Osteoblast (primary cell): ENCODE data around the gene HFE. TPM values are rescaled to one million over a fixed set of nuclear protein-coding genes. Genes with fewer than 3 reads are reported as not detected.
"Not testable (repeated sequence)": the region's sequence is repeated elsewhere in the genome, so short reads cannot be mapped to it uniquely, and the experiment has no call there.

Experiments used
- DNase-seq: peaks from one replicate; pipeline ENCODE4 v3.0.0; 2011; ENCODE audit warnings: low spot score, mixed read lengths; ENCODE audit not compliant: insufficient read length; ENCODE audit errors: missing footprints
- H2AFZ ChIP-seq: 2 replicates; pipeline ENCODE4 v1.6.0; 2011; ENCODE audit warnings: mild to moderate bottlenecking, low read length
- H3K27ac ChIP-seq: 2 replicates; pipeline ENCODE4 v1.5.1; 2011; ENCODE audit warnings: mild to moderate bottlenecking, low read depth, low read length, moderate library complexity
- H3K27me3 ChIP-seq: 2 replicates; pipeline ENCODE4 v1.6.0; 2012; ENCODE audit warnings: mild to moderate bottlenecking, control low read depth, inconsistent platforms, low read length, moderate library complexity; ENCODE audit not compliant: insufficient read depth
- H3K36me3 ChIP-seq: 2 replicates; pipeline ENCODE4 v1.5.1; 2011; ENCODE audit warnings: mild to moderate bottlenecking, low read length, control low read depth, moderate library complexity; ENCODE audit not compliant: insufficient read depth
- H3K4me1 ChIP-seq: 2 replicates; pipeline ENCODE4 v1.5.1; 2011; ENCODE audit warnings: mild to moderate bottlenecking, low read length, control low read depth, moderate library complexity; ENCODE audit not compliant: insufficient read depth
- H3K4me2 ChIP-seq: 2 replicates; pipeline ENCODE4 v1.6.0; 2011; ENCODE audit warnings: mild to moderate bottlenecking, low read length; ENCODE audit not compliant: insufficient read depth
- H3K4me3 ChIP-seq: fragments of 200-600 bp; sonication (generic); 3 replicates; pipeline ENCODE4 v1.5.1; 2012; ENCODE audit warnings: mild to moderate bottlenecking, low read length, inconsistent platforms; ENCODE audit not compliant: insufficient read depth
- H3K79me2 ChIP-seq: 2 replicates; pipeline ENCODE4 v1.6.0; 2012; ENCODE audit warnings: mild to moderate bottlenecking, low read length, control low read depth, inconsistent platforms; ENCODE audit not compliant: insufficient read depth
- H3K9me3 ChIP-seq: 2 replicates; pipeline ENCODE4 v1.5.1; 2011; ENCODE audit warnings: low read depth, low read length, control low read depth
- H4K20me1 ChIP-seq: 2 replicates; pipeline ENCODE4 v1.6.0; 2012; ENCODE audit warnings: mild to moderate bottlenecking, low read length, control low read depth; ENCODE audit not compliant: insufficient read depth
- CTCF ChIP-seq: IDR thresholded peaks from 2 replicates; pipeline ENCODE4 v1.5.1; 2011; ENCODE audit warnings: mild to moderate bottlenecking, low read depth, low read length, moderate library complexity; ENCODE audit errors: extremely low read depth
- total RNA-seq: library from RNA; depleted of rRNA; stranded (reverse); fragments of >200 nt; gene quantifications from 2 replicates; pipeline ENCODE4 v1.2.3, GENCODE V29; 2012

The HFE gene
- total RNA-seq, 1 donor = 14.1 TPM

- no peaks in the 10 kb centered on the region for H3K27me3 ChIP-seq
- H4K20me1 ChIP-seq = no peaks in the 10 kb centered on the region
- peak overlapping the region; percentile 71 for H3K4me3 ChIP-seq
- H3K36me3 ChIP-seq = no peaks in the 10 kb centered on the region
- TF ChIP-seq CTCF = no peak
- peak overlapping the region; percentile 89 for H3K27ac ChIP-seq
- no peaks in the 10 kb centered on the region for H3K79me2 ChIP-seq
- no peak for DNase-seq
- peaks cover 23% of the 10 kb centered on the region for H3K4me1 ChIP-seq
- H2AFZ ChIP-seq = peak overlapping the region; percentile 79
- H3K9me3 ChIP-seq = no peaks in the 10 kb centered on the region
- peak overlapping the region; percentile 96 for H3K4me2 ChIP-seq
Observed at GRCh38 chr6:26044140-26045064, 42.8 kb upstream of the HFE start.

GRCh38 chr6:26045065-26045927 lies 41.9 kb upstream of the HFE start:
- Histone ChIP-seq H3K9me3 (no peaks in the 10 kb centered on the region), H3K36me3 (no peaks in the 10 kb centered on the region), H3K4me2 (peak overlapping the region; percentile 96), H3K4me1 (peaks cover 23% of the 10 kb centered on the region), H4K20me1 (no peaks in the 10 kb centered on the region), H3K79me2 (no peaks in the 10 kb centered on the region), H3K27me3 (no peaks in the 10 kb centered on the region), H3K27ac (peak overlapping the region; percentile 89), H3K4me3 (peak overlapping the region; percentile 71), H2AFZ (peak overlapping the region; percentile 82)
- peak; percentile 16 for TF ChIP-seq CTCF
- peak; percentile 96 for DNase-seq

- no peaks in the 10 kb centered on the region for H4K20me1 ChIP-seq
- H2AFZ ChIP-seq = peak overlapping the region; percentile 82
- H3K27me3 ChIP-seq = no peaks in the 10 kb centered on the region
- no peaks in the 10 kb centered on the region for H3K9me3 ChIP-seq
- H3K36me3 ChIP-seq = no peaks in the 10 kb centered on the region
- no peak for TF ChIP-seq CTCF
- H3K4me3 ChIP-seq = peak overlapping the region; percentile 71
- peak overlapping the region; percentile 89 for H3K27ac ChIP-seq
- no peak for DNase-seq
- no peaks in the 10 kb centered on the region for H3K79me2 ChIP-seq
- H3K4me2 ChIP-seq = peak overlapping the region; percentile 96
- peaks cover 23% of the 10 kb centered on the region for H3K4me1 ChIP-seq
Observed at GRCh38 chr6:26045928-26046368, 41.3 kb upstream of the HFE start.

- H3K4me1 ChIP-seq = peaks cover 23% of the 10 kb centered on the region
- DNase-seq, H3K79me2 ChIP-seq, H3K4me3 ChIP-seq, H3K4me2 ChIP-seq, H2AFZ ChIP-seq, H3K36me3 ChIP-seq, H3K27me3 ChIP-seq, H4K20me1 ChIP-seq, H3K27ac ChIP-seq, H3K9me3 ChIP-seq: not testable (repeated sequence)
Observed at GRCh38 chr6:26047329-26047728, 39.9 kb upstream of the HFE start.
